ENCODE data around the gene FAM221B. TPM values are rescaled to one million over a fixed set of nuclear protein-coding genes. Genes with fewer than 3 reads are reported as not detected.

FAM221B gene
- total and polyA plus RNA-seq, 9 of the 15 experiments (the other 6 are each of a cell fraction or from before 2014, with no cell fraction given): 0.01 TPM; not detected in 8

DNA sequence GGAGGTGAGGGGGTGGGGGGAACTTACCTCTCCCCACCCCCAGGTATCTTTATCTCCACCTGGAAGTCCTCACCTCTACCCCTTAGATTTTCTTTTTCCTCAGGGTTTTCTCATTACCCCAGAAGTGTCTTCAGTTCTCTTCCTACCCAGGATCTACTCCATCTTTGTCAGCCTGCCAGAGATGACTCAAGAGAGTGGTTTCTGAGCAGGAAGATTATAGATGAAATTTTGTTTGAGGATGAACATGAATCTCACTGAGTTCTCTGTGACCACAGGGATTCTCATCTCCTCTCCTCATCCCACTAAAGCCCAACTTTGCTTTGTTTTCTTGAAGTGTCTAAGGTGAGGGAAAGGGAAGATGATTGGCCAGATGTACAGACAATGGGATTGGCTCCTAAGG is 8.5 kb downstream of the FAM221B start:
- CTCF ChIA-PET (ENCODE audit: low intra/inter-chr PET ratio): no interaction called here
- TF ChIP-seq HNRNPLL (IDR thresholded peaks at IDR 0.05; ENCODE audit: low read depth, low read length, poor library complexity, severe bottlenecking) (no peak), MTA2 (IDR thresholded peaks at IDR 0.05; ENCODE audit: low read depth) (no peak), FOSL1 (tag; conservative IDR thresholded peaks at IDR 0.05) (0 out of 2 replicates have a peak, but pooled peaks have one; percentile 23)
- no peaks in the 10 kb centered on the region for H3K79me2 ChIP-seq (ENCODE audit: control insufficient read depth, insufficient read depth, low read length)
- no TSS peak for BruUV-seq (replicated peaks)
- no peak overlapping the region for H2AFZ ChIP-seq (ENCODE audit: low read depth, low read length)
- POLR2A ChIA-PET: interaction anchor here (0.6 kb wide), 2 partner anchors 10 to 26 kb away, joined by 3 read pairs; no protein-coding TSS in a partner anchor
- H3K36me3 ChIP-seq (ENCODE audit: control insufficient read depth, insufficient read depth, low read length): no peaks in the 10 kb centered on the region
- in situ Hi-C loops (cut with MboI): no loop called here
- H3K27me3 ChIP-seq (ENCODE audit: control insufficient read depth in 2 of 2, insufficient read depth in 2 of 2, low read length in 2 of 2): no peaks in the 10 kb centered on the region
- no peak for DNase-seq (ENCODE audit: extremely low read depth in 1 of 4, low spot score in 3 of 4)
- H3K27ac ChIP-seq (ENCODE audit: extremely low read depth, low read depth, low read length): no peak overlapping the region
- intact Hi-C loops (cut with micrococcal nuclease): no loop called here
- no peak overlapping the region for H3K4me2 ChIP-seq (ENCODE audit: insufficient read depth, low read length)
- no peak overlapping the region for H3K4me3 ChIP-seq
- no peaks in the 10 kb centered on the region; a peak in 1 of 5 replicates for H3K4me1 ChIP-seq (replicated peaks in 1 of 2; ENCODE audit: control insufficient read depth in 2 of 2, insufficient read depth in 2 of 2, low read length in 2 of 2)
- H3K9me3 ChIP-seq (replicated peaks; ENCODE audit: control insufficient read depth, insufficient read depth, low read depth, low read length): no peaks in the 10 kb centered on the region; the same call in 1 of the 2 replicates
- no peak overlapping the region for H3K9ac ChIP-seq (ENCODE audit: insufficient read depth in 1 of 2, low read depth in 2 of 2, low read length in 2 of 2)
- ATAC-seq: no peak
- no peak for FAIRE-seq
- no peaks in the 10 kb centered on the region for H3K9me1 ChIP-seq (ENCODE audit: control insufficient read depth, insufficient read depth, low read length)
- no peaks in the 10 kb centered on the region for H4K20me1 ChIP-seq (replicated peaks; ENCODE audit: control insufficient read depth, insufficient read depth, low read length)

DNA sequence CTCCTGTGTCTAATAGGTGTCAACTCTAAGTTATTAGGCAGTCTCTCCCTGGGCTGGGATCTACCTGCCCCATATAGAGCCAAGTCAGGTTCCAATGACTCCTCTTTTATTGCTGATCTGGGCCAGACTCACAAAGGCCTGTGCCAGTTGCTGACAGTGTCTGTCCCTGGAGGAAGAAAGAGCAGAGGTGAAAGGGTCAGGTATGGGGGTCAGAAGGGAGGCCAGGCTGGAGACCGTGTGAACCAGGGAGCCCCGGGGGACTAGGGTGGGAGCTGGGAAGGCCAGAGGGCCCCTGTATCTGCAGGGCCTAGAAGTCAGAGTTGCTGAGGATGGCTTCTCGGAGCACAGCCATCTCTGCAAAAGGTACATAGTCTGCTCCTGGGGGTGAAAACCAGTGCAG is 10.2 kb downstream of the FAM221B start:
- Histone ChIP-seq H3K27me3 (ENCODE audit: control insufficient read depth in 2 of 2, insufficient read depth in 2 of 2, low read length in 2 of 2) (no peaks in the 10 kb centered on the region), H3K27ac (ENCODE audit: extremely low read depth, low read depth, low read length) (no peak overlapping the region), H3K9me3 (replicated peaks; ENCODE audit: control insufficient read depth, insufficient read depth, low read depth, low read length) (no peaks in the 10 kb centered on the region; the same call in 1 of the 2 replicates), H3K4me2 (ENCODE audit: insufficient read depth, low read length) (no peak overlapping the region), H4K20me1 (replicated peaks; ENCODE audit: control insufficient read depth, insufficient read depth, low read length) (no peaks in the 10 kb centered on the region), H3K9ac (ENCODE audit: insufficient read depth in 1 of 2, low read depth in 2 of 2, low read length in 2 of 2) (no peak overlapping the region), H3K79me2 (ENCODE audit: control insufficient read depth, insufficient read depth, low read length) (peaks cover 12% of the 10 kb centered on the region; the same call in 2 of the 3 replicates), H3K36me3 (ENCODE audit: control insufficient read depth, insufficient read depth, low read length) (no peaks in the 10 kb centered on the region), H3K4me1 (replicated peaks in 1 of 2; ENCODE audit: control insufficient read depth in 2 of 2, insufficient read depth in 2 of 2, low read length in 2 of 2) (peaks cover 9 to 14% of the 10 kb centered on the region in 2 experiments), H3K4me3 (no peak overlapping the region), H2AFZ (ENCODE audit: low read depth, low read length) (no peak overlapping the region), H3K9me1 (ENCODE audit: control insufficient read depth, insufficient read depth, low read length) (peaks cover 1% of the 10 kb centered on the region)
- whole genome bisulfite sequencing (ENCODE audit: insufficient coverage, low coverage, missing lambda C conversion rate): 51% methylated on average over 3 of the region's 3 CpGs
- intact Hi-C loops (cut with micrococcal nuclease) (loop anchor here (10.0 kb wide), 2 partner anchors 84 to 154 kb away; partner anchors contain the start of genes ARHGEF39, CREB3 and TLN1), in situ Hi-C loops (cut with MboI) (no loop called here)
- ATAC-seq (no peak), FAIRE-seq (no peak), DNase-seq (ENCODE audit: extremely low read depth in 1 of 4, low spot score in 3 of 4) (no peak)
- no TSS peak for BruUV-seq (replicated peaks)
- ChIA-PET CTCF (ENCODE audit: low intra/inter-chr PET ratio) (no interaction called here), POLR2A (interaction anchor here (0.6 to 1.0 kb wide), 2 partner anchors 18 to 393 kb away, joined by 3 read pairs; no protein-coding TSS in a partner anchor)
- TF ChIP-seq, protein P1, sequence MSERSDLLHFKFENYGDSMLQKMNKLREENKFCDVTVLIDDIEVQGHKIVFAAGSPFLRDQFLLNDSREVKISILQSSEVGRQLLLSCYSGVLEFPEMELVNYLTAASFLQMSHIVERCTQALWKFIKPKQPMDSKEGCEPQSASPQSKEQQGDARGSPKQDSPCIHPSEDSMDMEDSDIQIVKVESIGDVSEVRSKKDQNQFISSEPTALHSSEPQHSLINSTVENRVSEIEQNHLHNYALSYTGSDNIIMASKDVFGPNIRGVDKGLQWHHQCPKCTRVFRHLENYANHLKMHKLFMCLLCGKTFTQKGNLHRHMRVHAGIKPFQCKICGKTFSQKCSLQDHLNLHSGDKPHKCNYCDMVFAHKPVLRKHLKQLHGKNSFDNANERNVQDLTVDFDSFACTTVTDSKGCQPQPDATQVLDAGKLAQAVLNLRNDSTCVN (CRISPR knock-in tag; IDR thresholded peaks at IDR 0.05): no peak
- TF ChIP-seq, protein P2, sequence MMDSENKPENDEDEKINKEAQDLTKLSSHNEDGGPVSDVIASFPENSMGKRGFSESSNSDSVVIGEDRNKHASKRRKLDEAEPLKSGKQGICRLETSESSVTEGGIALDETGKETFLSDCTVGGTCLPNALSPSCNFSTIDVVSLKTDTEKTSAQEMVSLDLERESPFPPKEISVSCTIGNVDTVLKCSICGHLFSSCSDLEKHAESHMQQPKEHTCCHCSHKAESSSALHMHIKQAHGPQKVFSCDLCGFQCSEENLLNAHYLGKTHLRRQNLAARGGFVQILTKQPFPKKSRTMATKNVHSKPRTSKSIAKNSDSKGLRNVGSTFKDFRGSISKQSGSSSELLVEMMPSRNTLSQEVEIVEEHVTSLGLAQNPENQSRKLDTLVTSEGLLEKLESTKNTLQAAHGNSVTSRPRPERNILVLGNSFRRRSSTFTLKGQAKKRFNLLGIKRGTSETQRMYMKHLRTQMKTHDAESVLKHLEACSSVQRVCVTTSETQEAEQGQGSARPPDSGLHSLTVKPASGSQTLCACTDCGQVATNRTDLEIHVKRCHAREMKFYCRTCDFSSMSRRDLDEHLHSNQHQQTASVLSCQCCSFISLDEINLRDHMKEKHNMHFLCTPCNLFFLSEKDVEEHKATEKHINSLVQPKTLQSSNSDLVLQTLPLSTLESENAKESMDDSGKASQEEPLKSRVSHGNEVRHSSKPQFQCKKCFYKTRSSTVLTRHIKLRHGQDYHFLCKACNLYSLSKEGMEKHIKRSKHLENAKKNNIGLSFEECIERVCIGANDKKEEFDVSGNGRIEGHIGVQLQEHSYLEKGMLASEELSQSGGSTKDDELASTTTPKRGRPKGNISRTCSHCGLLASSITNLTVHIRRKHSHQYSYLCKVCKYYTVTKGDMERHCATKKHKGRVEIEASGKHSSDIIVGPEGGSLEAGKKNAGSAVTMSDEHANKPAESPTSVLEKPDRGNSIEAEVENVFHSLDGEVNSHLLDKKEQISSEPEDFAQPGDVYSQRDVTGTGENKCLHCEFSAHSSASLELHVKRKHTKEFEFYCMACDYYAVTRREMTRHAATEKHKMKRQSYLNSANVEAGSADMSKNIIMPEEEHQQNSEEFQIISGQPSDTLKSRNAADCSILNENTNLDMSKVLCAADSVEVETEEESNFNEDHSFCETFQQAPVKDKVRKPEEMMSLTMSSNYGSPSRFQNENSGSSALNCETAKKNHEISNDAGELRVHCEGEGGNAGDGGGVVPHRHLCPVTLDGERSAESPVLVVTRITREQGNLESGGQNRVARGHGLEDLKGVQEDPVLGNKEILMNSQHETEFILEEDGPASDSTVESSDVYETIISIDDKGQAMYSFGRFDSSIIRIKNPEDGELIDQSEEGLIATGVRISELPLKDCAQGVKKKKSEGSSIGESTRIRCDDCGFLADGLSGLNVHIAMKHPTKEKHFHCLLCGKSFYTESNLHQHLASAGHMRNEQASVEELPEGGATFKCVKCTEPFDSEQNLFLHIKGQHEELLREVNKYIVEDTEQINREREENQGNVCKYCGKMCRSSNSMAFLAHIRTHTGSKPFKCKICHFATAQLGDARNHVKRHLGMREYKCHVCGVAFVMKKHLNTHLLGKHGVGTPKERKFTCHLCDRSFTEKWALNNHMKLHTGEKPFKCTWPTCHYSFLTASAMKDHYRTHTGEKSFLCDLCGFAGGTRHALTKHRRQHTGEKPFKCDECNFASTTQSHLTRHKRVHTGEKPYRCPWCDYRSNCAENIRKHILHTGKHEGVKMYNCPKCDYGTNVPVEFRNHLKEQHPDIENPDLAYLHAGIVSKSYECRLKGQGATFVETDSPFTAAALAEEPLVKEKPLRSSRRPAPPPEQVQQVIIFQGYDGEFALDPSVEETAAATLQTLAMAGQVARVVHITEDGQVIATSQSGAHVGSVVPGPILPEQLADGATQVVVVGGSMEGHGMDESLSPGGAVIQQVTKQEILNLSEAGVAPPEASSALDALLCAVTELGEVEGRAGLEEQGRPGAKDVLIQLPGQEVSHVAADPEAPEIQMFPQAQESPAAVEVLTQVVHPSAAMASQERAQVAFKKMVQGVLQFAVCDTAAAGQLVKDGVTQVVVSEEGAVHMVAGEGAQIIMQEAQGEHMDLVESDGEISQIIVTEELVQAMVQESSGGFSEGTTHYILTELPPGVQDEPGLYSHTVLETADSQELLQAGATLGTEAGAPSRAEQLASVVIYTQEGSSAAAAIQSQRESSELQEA (IDR thresholded peaks at IDR 0.05; ENCODE audit: low read depth): no peak

Data from K562 (cell line).